Stimulated activated CD8-positive, alpha-beta memory T cell treated with anti-CD3 and anti-CD28 coated beads, Interleukin-15, amount 100 ng/mL, for 24 hours (primary cell): Measurements from ENCODE around the gene DPM2.

Source experiments
- DNase-seq: peaks from one replicate; pipeline ENCODE4 v3.0.0-alpha.2; 2020; ENCODE audit warnings: low read depth

DPM2 gene

GRCh38 chr9:127898433-127899127 is 39.1 kb downstream of the DPM2 start:
- no peak for DNase-seq

GRCh38 chr9:127897193-127897692 is 40.4 kb downstream of the DPM2 start:
- no peak for DNase-seq

GRCh38 chr9:127896395-127897192 is 41.1 kb downstream of the DPM2 start:
- DNase-seq, result no peak

- no peak for DNase-seq
These were observed 41.8 kb downstream of the DPM2 start for GRCh38 chr9:127895811-127896210.

GRCh38 chr9:127893392-127893791 is 44.3 kb downstream of the DPM2 start:
- DNase-seq, result no peak

GRCh38 chr9:127892831-127893230 is 44.8 kb downstream of the DPM2 start:
- DNase-seq, result no peak

GRCh38 chr9:127890053-127890452 is 47.6 kb downstream of the DPM2 start:
- DNase-seq, result no peak

- DNase-seq, result no peak
These were observed 49.9 kb downstream of the DPM2 start for GRCh38 chr9:127887792-127888191.

GRCh38 chr9:127886401-127886972 is 51.2 kb downstream of the DPM2 start:
- no peak for DNase-seq

- no peak for DNase-seq
These were observed 52.0 kb downstream of the DPM2 start for GRCh38 chr9:127885508-127886281.
